B cell (primary cell): ENCODE data around the gene TSPAN14.

ENCODE experiments used
- CTCF ChIP-seq: fragments of 200-600 bp; IDR thresholded peaks from one replicate; pipeline ENCODE4 v1.8.0; 2022; ENCODE audit warnings: antibody characterized with exemption, mild to moderate bottlenecking
- EZH2 ChIP-seq: IDR thresholded peaks from 2 replicates; pipeline ENCODE4 v1.6.1; 2012; ENCODE audit warnings: borderline replicate concordance, low read depth, mild to moderate bottlenecking, moderate library complexity, low read length; ENCODE audit not compliant: insufficient read depth, poor library complexity, severe bottlenecking

- TF ChIP-seq CTCF (no peak), EZH2 (no peak)
These were observed 37.5 kb upstream of the TSPAN14 start for GRCh38 chr10:80416479-80417098.
